ENCODE data around the gene BCL6B.

The BCL6B gene

GRCh38 chr17:6994666-6995256 lies 28.1 kb upstream of the BCL6B start:
- TF ChIP-seq CTCF (conservative IDR thresholded peaks at IDR 0.05): no peak
- no peak overlapping the region for H3K27ac ChIP-seq

GRCh38 chr17:6995500-6996255 lies 27.2 kb upstream of the BCL6B start, which contains the start of gene ALOX12:
TSS of gene ALOX12 (plus strand) at chr17:6996049. CDS start at chr17:6996118, 69 bp downstream.
- TF ChIP-seq CTCF (conservative IDR thresholded peaks at IDR 0.05): no peak
- H3K27ac ChIP-seq: no peak within 1 kb of the TSS

GRCh38 chr17:6996256-6997011 lies 26.4 kb upstream of the BCL6B start:
- no peak overlapping the region for H3K27ac ChIP-seq
- TF ChIP-seq CTCF (conservative IDR thresholded peaks at IDR 0.05): no peak

GRCh38 chr17:6997171-6997570 lies 25.7 kb upstream of the BCL6B start:
- TF ChIP-seq CTCF (conservative IDR thresholded peaks at IDR 0.05): no peak
- H3K27ac ChIP-seq: no peak overlapping the region

GRCh38 chr17:6998855-6999508 lies 23.9 kb upstream of the BCL6B start:
- no peak for TF ChIP-seq CTCF (conservative IDR thresholded peaks at IDR 0.05)

GRCh38 chr17:7001318-7001961 lies 21.4 kb upstream of the BCL6B start:
- H3K27ac ChIP-seq: no peak overlapping the region
- TF ChIP-seq CTCF (conservative IDR thresholded peaks at IDR 0.05): peak; percentile 36; the same call in 1 of the 2 replicates

More at GRCh38 chr17:6998855-6999508, 23.9 kb upstream of the BCL6B start:
- H3K27ac ChIP-seq: no peak overlapping the region
